Panc1 (cell line): ENCODE data around the gene ARPC5L. TPM values are rescaled to one million over a fixed set of nuclear protein-coding genes. Genes with fewer than 3 reads are reported as not detected.

ENCODE experiments used
- ATAC-seq: fragments of 200-7000 bp; cut with Tn5 transposase; 2 replicates; pipeline ENCODE4 v1.9.1; 2020; ENCODE audit warnings: mild to moderate bottlenecking, moderate library complexity
- BruUV-seq: library from RNA; stranded (reverse); fragments of 400-500 nt; replicated peaks from 2 replicates; lab custom pipeline; 2021; lab: Mats Ljungman, UMichigan
- CTCF ChIA-PET: fragments of 300-600 bp; sonication (Branson Sonifier 250); formaldehyde crosslinking; loops from one replicate; lab custom pipeline; 2022; ENCODE audit warnings: antibody characterized with exemption; lab: Charles Lee
- POLR2A ChIA-PET: fragments of 300-600 bp; sonication (Branson Sonifier 250); formaldehyde crosslinking; loops from one replicate; lab custom pipeline; 2022; ENCODE audit warnings: antibody characterized with exemption; lab: Charles Lee
- DNase-seq: peaks from one replicate; pipeline ENCODE4 v3.0.0-alpha.2; 2010; ENCODE audit warnings: low read depth, low spot score
- H3K27ac ChIP-seq: 2 replicates; pipeline ENCODE4 v1.5.1; 2011; ENCODE audit warnings: mild to moderate bottlenecking, low read length, inconsistent platforms
- H3K27me3 ChIP-seq: fragments of 200-500 bp; sonication (Bioruptor generic); 2 replicates; pipeline ENCODE4 v1.6.0; 2014; ENCODE audit warnings: low read length, inconsistent platforms; ENCODE audit not compliant: control insufficient read depth, insufficient read depth
- H3K36me3 ChIP-seq: fragments of 200-500 bp; sonication (Bioruptor generic); 2 replicates; pipeline ENCODE4 v1.5.1; 2014; ENCODE audit warnings: inconsistent platforms, mild to moderate bottlenecking, low read length, moderate library complexity; ENCODE audit not compliant: control insufficient read depth, insufficient read depth
- H3K4me1 ChIP-seq: 2 replicates; pipeline ENCODE4 v1.5.1; 2011; ENCODE audit warnings: inconsistent platforms, mild to moderate bottlenecking, low read length, moderate library complexity; ENCODE audit not compliant: control insufficient read depth, insufficient read depth
- H3K4me3 ChIP-seq, 2 experiments: 2 replicates each; pipeline ENCODE4 v1.5.1; 2011 to 2012; ENCODE audit warnings: low read depth in 2 of 2, low read length in 2 of 2, mild to moderate bottlenecking in 2 of 2, inconsistent platforms in 1 of 2, moderate library complexity in 1 of 2
- H3K9me3 ChIP-seq: fragments of 200-500 bp; sonication (Bioruptor generic); 2 replicates; pipeline ENCODE4 v1.5.1; 2014; ENCODE audit warnings: low read depth, mild to moderate bottlenecking, inconsistent platforms, low read length, moderate library complexity; ENCODE audit not compliant: control insufficient read depth, insufficient read depth
- CTCF ChIP-seq: fragments of 450-650 bp; IDR thresholded peaks from 2 replicates; pipeline ENCODE4 v1.5.1; 2017; ENCODE audit warnings: mild to moderate bottlenecking
- POLR2AphosphoS5 ChIP-seq: IDR thresholded peaks from 2 replicates; pipeline ENCODE4 v1.6.1; 2012; ENCODE audit warnings: mild to moderate bottlenecking, low read depth, low read length, moderate library complexity
- SIN3A ChIP-seq: IDR thresholded peaks from 2 replicates; pipeline ENCODE4 v1.6.1; 2012; ENCODE audit warnings: low read depth, mild to moderate bottlenecking, low read length, moderate library complexity, borderline replicate concordance; ENCODE audit not compliant: insufficient read depth
- TCF7L2 ChIP-seq: IDR thresholded peaks from 2 replicates; pipeline ENCODE4 v1.6.1; 2011; ENCODE audit warnings: mild to moderate bottlenecking, low read depth, low read length, inconsistent platforms
- in situ Hi-C: cut with HindIII; loops from 2 replicates; pipeline ENCODE4 v1.10.0; 2016; ENCODE audit warnings: low sequenced_read_pairs, low pct_unique_long_range_greater_than_20kb
- intact Hi-C: fragments of 100-400 bp; cut with micrococcal nuclease; formaldehyde crosslinking; loops from one replicate; pipeline ENCODE4 v1.10.0; 2022; ENCODE audit not compliant: unreplicated experiment
- total RNA-seq: library from RNA; stranded (reverse); gene quantifications from one replicate; pipeline ENCODE4 v1.2.1, GENCODE V29; 2021; ENCODE audit not compliant: unreplicated experiment
- TF ChIP-seq, protein P1 (sequence below), 2 experiments: IDR thresholded peaks; 2 replicates each; pipeline ENCODE4 v1.6.1; 2011 to 2012; ENCODE audit warnings: low read depth in 2 of 2, control low read depth in 1 of 2, low read length in 1 of 2, mild to moderate bottlenecking in 1 of 2, moderate library complexity in 1 of 2; ENCODE audit not compliant: insufficient read depth in 1 of 2

The ARPC5L gene
- total RNA-seq, 1 experiment from 2014 or later = 39.6 TPM

DNA sequence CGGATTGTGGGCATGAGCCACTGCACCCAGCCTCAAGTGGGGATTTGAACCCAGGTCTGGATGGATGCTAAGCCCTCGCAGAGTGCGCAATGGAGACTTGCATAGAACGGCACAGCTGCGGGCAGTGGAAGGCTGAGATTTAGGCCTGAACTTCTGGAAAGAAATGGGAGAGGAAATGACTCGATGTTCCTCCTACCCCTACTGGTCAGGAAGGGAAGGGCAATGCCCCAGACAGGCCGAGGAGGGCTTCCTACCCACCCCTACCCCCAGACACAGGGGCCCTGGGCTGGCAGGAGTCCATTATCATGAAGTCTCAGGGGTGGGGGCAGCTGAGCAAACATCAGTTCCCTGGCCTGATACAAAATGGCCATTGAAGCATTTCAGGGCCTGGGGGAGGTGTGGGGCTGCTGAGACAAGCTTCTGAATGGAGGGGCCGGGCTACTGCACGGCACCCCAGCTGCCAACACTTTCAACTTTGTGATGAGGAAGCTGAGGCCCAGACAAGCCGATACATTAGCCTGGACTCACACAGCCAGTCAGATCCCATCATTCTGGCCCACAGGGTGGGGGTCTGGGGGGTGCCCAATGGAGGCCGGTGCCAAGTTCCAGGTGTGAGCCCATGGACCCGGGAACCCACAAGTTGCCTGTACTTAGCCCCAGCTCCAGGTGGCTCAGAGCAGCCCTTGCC lies 22.2 kb upstream of the ARPC5L start:
- in situ Hi-C loops = no loop called here
- Histone ChIP-seq H3K9me3 (no peaks in the 10 kb centered on the region), H3K4me1 (peaks cover 6% of the 10 kb centered on the region), H3K4me3 (no peak overlapping the region), H3K36me3 (no peaks in the 10 kb centered on the region), H3K27me3 (no peaks in the 10 kb centered on the region), H3K27ac (no peak overlapping the region)
- CTCF ChIA-PET = interaction anchor here (1.2 to 1.8 kb wide), 3 partner anchors 8 to 62 kb away, joined by 3 to 9 read pairs (median 7); partner anchors contain the start of genes OLFML2A and WDR38
- TF ChIP-seq POLR2AphosphoS5 = no peak
- no peak for TF ChIP-seq SIN3A
- TF ChIP-seq TCF7L2 = no peak
- TF ChIP-seq CTCF = no peak; the same call in none of the 2 replicates
- TF ChIP-seq, protein P1, sequence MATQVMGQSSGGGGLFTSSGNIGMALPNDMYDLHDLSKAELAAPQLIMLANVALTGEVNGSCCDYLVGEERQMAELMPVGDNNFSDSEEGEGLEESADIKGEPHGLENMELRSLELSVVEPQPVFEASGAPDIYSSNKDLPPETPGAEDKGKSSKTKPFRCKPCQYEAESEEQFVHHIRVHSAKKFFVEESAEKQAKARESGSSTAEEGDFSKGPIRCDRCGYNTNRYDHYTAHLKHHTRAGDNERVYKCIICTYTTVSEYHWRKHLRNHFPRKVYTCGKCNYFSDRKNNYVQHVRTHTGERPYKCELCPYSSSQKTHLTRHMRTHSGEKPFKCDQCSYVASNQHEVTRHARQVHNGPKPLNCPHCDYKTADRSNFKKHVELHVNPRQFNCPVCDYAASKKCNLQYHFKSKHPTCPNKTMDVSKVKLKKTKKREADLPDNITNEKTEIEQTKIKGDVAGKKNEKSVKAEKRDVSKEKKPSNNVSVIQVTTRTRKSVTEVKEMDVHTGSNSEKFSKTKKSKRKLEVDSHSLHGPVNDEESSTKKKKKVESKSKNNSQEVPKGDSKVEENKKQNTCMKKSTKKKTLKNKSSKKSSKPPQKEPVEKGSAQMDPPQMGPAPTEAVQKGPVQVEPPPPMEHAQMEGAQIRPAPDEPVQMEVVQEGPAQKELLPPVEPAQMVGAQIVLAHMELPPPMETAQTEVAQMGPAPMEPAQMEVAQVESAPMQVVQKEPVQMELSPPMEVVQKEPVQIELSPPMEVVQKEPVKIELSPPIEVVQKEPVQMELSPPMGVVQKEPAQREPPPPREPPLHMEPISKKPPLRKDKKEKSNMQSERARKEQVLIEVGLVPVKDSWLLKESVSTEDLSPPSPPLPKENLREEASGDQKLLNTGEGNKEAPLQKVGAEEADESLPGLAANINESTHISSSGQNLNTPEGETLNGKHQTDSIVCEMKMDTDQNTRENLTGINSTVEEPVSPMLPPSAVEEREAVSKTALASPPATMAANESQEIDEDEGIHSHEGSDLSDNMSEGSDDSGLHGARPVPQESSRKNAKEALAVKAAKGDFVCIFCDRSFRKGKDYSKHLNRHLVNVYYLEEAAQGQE (IDR thresholded peaks at IDR 0.05; ENCODE audit: insufficient read depth in 1 of 2, low read depth in 2 of 2, low read length in 1 of 2) = no peak
- ATAC-seq (peak; percentile 69), DNase-seq (no peak)
- no TSS peak for BruUV-seq
- POLR2A ChIA-PET = interaction anchor here (0.7 kb wide), 1 partner anchor 62 kb away, joined by 3 read pairs; no protein-coding TSS in a partner anchor
- intact Hi-C loops = no loop called here

GRCh38 chr9:124840300-124840833 lies 21.6 kb upstream of the ARPC5L start:
- Histone ChIP-seq H3K36me3 (no peaks in the 10 kb centered on the region), H3K4me1 (peaks cover under 1% of the 10 kb centered on the region; the same call in 1 of the 2 replicates), H3K27ac (no peak overlapping the region), H3K27me3 (no peaks in the 10 kb centered on the region), H3K9me3 (no peaks in the 10 kb centered on the region), H3K4me3 (no peak overlapping the region)
- ATAC-seq (peak; percentile 46), DNase-seq (no peak)
- TF ChIP-seq POLR2AphosphoS5 (no peak), TCF7L2 (no peak), CTCF (peak; percentile 71; the same call in 1 of the 2 replicates)
- in situ Hi-C loops = no loop called here
- no TSS peak for BruUV-seq
- ChIA-PET CTCF (interaction anchor here (0.9 to 1.8 kb wide), 4 partner anchors 8 to 63 kb away, joined by 3 to 9 read pairs (median 8); partner anchors contain the start of genes OLFML2A and WDR38), POLR2A (interaction anchor here (0.7 kb wide), 1 partner anchor 63 kb away, joined by 3 read pairs; no protein-coding TSS in a partner anchor)
- intact Hi-C loops = no loop called here
